Measurements from ENCODE around the gene SERGEF. TPM values are rescaled to one million over a fixed set of nuclear protein-coding genes. Genes with fewer than 3 reads are reported as not detected.

SERGEF gene
- total and polyA plus RNA-seq, 2 of the 13 experiments (the other 11 are each of a cell fraction or from before 2014, with no cell fraction given): 54.5 to 114 TPM

DNA sequence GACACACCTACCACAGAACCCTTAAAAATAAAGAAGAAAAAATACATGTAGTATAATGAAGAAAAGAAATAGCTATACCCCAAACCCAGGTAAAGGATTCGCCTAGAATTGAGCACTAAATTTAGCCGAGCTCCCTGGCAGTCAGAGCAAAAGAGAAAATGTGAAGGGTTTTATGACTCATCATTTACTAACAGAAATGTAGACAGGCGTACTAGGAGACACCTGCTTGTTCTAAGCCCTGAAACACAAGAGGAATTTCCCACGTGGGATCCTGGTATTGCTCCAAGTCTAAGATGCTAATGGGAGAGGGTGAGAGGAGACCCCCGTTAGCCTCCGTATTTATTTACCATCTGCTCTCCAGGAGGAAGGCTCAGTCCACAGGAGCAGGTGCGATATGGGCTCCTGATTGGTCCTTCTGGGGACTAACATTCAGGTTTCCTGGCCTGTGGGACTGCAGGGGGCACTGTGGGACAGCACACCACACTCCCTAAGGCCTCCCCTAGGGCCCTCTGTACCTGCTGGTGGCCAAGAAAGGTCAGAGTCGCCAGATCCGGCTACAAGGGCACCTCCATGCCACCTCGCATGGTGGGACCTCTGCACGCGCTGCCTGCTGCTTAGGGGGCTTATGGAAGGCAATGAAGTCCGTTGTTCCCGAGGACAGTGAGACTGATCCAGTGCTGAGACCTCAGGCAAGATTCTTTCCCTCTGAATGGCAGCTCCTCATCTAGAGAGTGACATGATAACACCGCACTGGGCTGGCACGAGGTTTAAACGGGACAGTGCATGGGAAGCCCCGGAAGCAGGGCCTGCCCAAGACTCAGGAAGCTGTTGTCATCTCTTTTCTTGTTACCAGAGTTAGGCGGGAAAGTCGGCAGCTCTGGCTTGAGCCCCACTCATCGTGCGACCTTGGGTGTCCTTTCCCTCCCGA, 252.5 kb downstream of the SERGEF start (continued):
- TF ChIP-seq GTF2F1 (IDR thresholded peaks at IDR 0.05; ENCODE audit: low read length): no peak
- no peak for TF ChIP-seq CC2D1A (CRISPR knock-in tag; IDR thresholded peaks at IDR 0.05)
- no peak for TF ChIP-seq BRD4 (CRISPR knock-in tag; IDR thresholded peaks at IDR 0.05)
- no peak for TF ChIP-seq GABPA (IDR thresholded peaks at IDR 0.05; ENCODE audit: low read depth, low read length)
- no peak for TF ChIP-seq GABPA (CRISPR knock-in tag; IDR thresholded peaks at IDR 0.05; ENCODE audit: low read depth)
- TF ChIP-seq KLF6 (CRISPR knock-in tag; IDR thresholded peaks at IDR 0.05): no peak
- no peak for TF ChIP-seq MEIS1 (CRISPR knock-in tag; IDR thresholded peaks at IDR 0.05; ENCODE audit: borderline replicate concordance)
- TF ChIP-seq, protein P1, sequence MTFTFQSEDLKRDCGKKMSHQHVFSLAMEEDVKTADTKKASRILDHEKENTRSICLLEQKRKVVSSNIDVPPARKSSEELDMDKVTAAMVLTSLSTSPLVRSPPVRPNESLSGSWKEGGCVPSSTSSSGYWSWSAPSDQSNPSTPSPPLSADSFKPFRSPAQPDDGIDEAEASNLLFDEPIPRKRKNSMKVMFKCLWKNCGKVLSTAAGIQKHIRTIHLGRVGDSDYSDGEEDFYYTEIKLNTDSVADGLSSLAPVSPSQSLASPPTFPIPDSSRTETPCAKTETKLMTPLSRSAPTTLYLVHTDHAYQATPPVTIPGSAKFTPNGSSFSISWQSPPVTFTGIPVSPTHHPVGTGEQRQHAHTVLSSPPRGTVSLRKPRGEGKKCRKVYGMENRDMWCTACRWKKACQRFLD (CRISPR knock-in tag; IDR thresholded peaks at IDR 0.05; ENCODE audit: borderline replicate concordance): no peak
- TF ChIP-seq, protein P2, sequence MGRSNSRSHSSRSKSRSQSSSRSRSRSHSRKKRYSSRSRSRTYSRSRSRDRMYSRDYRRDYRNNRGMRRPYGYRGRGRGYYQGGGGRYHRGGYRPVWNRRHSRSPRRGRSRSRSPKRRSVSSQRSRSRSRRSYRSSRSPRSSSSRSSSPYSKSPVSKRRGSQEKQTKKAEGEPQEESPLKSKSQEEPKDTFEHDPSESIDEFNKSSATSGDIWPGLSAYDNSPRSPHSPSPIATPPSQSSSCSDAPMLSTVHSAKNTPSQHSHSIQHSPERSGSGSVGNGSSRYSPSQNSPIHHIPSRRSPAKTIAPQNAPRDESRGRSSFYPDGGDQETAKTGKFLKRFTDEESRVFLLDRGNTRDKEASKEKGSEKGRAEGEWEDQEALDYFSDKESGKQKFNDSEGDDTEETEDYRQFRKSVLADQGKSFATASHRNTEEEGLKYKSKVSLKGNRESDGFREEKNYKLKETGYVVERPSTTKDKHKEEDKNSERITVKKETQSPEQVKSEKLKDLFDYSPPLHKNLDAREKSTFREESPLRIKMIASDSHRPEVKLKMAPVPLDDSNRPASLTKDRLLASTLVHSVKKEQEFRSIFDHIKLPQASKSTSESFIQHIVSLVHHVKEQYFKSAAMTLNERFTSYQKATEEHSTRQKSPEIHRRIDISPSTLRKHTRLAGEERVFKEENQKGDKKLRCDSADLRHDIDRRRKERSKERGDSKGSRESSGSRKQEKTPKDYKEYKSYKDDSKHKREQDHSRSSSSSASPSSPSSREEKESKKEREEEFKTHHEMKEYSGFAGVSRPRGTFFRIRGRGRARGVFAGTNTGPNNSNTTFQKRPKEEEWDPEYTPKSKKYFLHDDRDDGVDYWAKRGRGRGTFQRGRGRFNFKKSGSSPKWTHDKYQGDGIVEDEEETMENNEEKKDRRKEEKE (IDR thresholded peaks at IDR 0.05): no peak
- TF ChIP-seq NFRKB (IDR thresholded peaks at IDR 0.05): no peak
- TF ChIP-seq, protein P3, sequence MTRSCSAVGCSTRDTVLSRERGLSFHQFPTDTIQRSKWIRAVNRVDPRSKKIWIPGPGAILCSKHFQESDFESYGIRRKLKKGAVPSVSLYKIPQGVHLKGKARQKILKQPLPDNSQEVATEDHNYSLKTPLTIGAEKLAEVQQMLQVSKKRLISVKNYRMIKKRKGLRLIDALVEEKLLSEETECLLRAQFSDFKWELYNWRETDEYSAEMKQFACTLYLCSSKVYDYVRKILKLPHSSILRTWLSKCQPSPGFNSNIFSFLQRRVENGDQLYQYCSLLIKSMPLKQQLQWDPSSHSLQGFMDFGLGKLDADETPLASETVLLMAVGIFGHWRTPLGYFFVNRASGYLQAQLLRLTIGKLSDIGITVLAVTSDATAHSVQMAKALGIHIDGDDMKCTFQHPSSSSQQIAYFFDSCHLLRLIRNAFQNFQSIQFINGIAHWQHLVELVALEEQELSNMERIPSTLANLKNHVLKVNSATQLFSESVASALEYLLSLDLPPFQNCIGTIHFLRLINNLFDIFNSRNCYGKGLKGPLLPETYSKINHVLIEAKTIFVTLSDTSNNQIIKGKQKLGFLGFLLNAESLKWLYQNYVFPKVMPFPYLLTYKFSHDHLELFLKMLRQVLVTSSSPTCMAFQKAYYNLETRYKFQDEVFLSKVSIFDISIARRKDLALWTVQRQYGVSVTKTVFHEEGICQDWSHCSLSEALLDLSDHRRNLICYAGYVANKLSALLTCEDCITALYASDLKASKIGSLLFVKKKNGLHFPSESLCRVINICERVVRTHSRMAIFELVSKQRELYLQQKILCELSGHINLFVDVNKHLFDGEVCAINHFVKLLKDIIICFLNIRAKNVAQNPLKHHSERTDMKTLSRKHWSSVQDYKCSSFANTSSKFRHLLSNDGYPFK (CRISPR knock-in tag; IDR thresholded peaks at IDR 0.05; ENCODE audit: borderline replicate concordance): no peak
- TF ChIP-seq ZMYM2 (CRISPR knock-in tag; IDR thresholded peaks at IDR 0.05): no peak
- TF ChIP-seq, protein P4, sequence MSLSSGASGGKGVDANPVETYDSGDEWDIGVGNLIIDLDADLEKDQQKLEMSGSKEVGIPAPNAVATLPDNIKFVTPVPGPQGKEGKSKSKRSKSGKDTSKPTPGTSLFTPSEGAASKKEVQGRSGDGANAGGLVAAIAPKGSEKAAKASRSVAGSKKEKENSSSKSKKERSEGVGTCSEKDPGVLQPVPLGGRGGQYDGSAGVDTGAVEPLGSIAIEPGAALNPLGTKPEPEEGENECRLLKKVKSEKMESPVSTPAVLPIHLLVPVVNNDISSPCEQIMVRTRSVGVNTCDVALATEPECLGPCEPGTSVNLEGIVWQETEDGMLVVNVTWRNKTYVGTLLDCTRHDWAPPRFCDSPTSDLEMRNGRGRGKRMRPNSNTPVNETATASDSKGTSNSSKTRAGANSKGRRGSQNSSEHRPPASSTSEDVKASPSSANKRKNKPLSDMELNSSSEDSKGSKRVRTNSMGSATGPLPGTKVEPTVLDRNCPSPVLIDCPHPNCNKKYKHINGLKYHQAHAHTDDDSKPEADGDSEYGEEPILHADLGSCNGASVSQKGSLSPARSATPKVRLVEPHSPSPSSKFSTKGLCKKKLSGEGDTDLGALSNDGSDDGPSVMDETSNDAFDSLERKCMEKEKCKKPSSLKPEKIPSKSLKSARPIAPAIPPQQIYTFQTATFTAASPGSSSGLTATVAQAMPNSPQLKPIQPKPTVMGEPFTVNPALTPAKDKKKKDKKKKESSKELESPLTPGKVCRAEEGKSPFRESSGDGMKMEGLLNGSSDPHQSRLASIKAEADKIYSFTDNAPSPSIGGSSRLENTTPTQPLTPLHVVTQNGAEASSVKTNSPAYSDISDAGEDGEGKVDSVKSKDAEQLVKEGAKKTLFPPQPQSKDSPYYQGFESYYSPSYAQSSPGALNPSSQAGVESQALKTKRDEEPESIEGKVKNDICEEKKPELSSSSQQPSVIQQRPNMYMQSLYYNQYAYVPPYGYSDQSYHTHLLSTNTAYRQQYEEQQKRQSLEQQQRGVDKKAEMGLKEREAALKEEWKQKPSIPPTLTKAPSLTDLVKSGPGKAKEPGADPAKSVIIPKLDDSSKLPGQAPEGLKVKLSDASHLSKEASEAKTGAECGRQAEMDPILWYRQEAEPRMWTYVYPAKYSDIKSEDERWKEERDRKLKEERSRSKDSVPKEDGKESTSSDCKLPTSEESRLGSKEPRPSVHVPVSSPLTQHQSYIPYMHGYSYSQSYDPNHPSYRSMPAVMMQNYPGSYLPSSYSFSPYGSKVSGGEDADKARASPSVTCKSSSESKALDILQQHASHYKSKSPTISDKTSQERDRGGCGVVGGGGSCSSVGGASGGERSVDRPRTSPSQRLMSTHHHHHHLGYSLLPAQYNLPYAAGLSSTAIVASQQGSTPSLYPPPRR (CRISPR knock-in tag; IDR thresholded peaks at IDR 0.05; ENCODE audit: borderline replicate concordance): no peak
- TF ChIP-seq, protein P5, sequence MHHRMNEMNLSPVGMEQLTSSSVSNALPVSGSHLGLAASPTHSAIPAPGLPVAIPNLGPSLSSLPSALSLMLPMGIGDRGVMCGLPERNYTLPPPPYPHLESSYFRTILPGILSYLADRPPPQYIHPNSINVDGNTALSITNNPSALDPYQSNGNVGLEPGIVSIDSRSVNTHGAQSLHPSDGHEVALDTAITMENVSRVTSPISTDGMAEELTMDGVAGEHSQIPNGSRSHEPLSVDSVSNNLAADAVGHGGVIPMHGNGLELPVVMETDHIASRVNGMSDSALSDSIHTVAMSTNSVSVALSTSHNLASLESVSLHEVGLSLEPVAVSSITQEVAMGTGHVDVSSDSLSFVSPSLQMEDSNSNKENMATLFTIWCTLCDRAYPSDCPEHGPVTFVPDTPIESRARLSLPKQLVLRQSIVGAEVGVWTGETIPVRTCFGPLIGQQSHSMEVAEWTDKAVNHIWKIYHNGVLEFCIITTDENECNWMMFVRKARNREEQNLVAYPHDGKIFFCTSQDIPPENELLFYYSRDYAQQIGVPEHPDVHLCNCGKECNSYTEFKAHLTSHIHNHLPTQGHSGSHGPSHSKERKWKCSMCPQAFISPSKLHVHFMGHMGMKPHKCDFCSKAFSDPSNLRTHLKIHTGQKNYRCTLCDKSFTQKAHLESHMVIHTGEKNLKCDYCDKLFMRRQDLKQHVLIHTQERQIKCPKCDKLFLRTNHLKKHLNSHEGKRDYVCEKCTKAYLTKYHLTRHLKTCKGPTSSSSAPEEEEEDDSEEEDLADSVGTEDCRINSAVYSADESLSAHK (CRISPR knock-in tag; IDR thresholded peaks at IDR 0.05; ENCODE audit: borderline replicate concordance): no peak
